Testis (tissue), 3 donors: ENCODE results near the gene ZNF280A. TPM values are rescaled to one million over a fixed set of nuclear protein-coding genes. Genes with fewer than 3 reads are reported as not detected.
"Not testable (repeated sequence)": the region's sequence is repeated elsewhere in the genome, so short reads cannot be mapped to it uniquely, and the experiment has no call there.

Source experiments
- DNase-seq: peaks from one replicate; pipeline ENCODE4 v3.0.0-alpha.2; 2019
- H3K27ac ChIP-seq, 2 donors: fragments of 200-600 bp; sonication (generic); one replicate each; pipeline ENCODE4 v1.5.1; 2019
- H3K27me3 ChIP-seq: fragments of 200-600 bp; sonication (generic); one replicate; pipeline ENCODE4 v1.5.1; 2019
- H3K36me3 ChIP-seq: fragments of 200-600 bp; sonication (generic); one replicate; pipeline ENCODE4 v1.5.1; 2017; ENCODE audit warnings: low read depth; ENCODE audit errors: missing control alignments
- H3K4me1 ChIP-seq: fragments of 200-600 bp; sonication (generic); one replicate; pipeline ENCODE4 v1.5.1; 2019
- H3K4me3 ChIP-seq, 2 donors: fragments of 200-600 bp; sonication (generic); one replicate each; pipeline ENCODE4 v1.5.1; 2017 to 2019
- H3K9me3 ChIP-seq: fragments of 200-600 bp; sonication (generic); one replicate; pipeline ENCODE4 v1.5.1; 2017
- CTCF ChIP-seq, 3 experiments: fragments of 450-650 bp in 2 of 3; fragments of 200-600 bp in 1 of 3; sonication (generic) in 1 of 3; IDR thresholded peaks; one replicate each; pipeline ENCODE4 v1.5.1; 2016 to 2019; ENCODE audit warnings: antibody characterized with exemption in 3 of 3, mild to moderate bottlenecking in 2 of 3, moderate library complexity in 1 of 3
- POLR2A ChIP-seq: fragments of 450-650 bp; IDR thresholded peaks from one replicate; pipeline ENCODE4 v1.6.1; 2017; ENCODE audit warnings: antibody characterized with exemption, mild to moderate bottlenecking, moderate library complexity
- WGBS, 2 donors: methylation state at CpG; one replicate each; pipeline ENCODE4 v1.1.5; 2018; 5-methylcytosine and 5-hydroxymethylcytosine counted together
- intact Hi-C: fragments of 100-400 bp; cut with DNase I; formaldehyde crosslinking; loops from one replicate; pipeline ENCODE4 v1.15.1; 2023; ENCODE audit warnings: low total_unique reads
- polyA plus RNA-seq: library from polyadenylated mRNA; stranded (reverse); fragments of 350-450 nt; fragmentation: Illumina TruSeq; extraction: RNeasy Lipid Tissue Mini Kit (QIAGEN cat#74804); gene quantifications from one replicate; pipeline ENCODE4 v1.2.3, GENCODE V29; 2014; ENCODE audit warnings: low read depth, low replicate concordance; ENCODE audit not compliant: insufficient read depth
- total RNA-seq, 2 donors: library from RNA; depleted of rRNA; stranded (reverse); fragments of >200 nt; gene quantifications; one replicate each; pipeline ENCODE4 v1.2.3, GENCODE V29; 2016

ZNF280A gene
- total and polyA plus RNA-seq, 3 donors from 2014 or later = 0.38 to 1.1 (median 0.43) TPM

- no peak overlapping the region for H3K27ac ChIP-seq
- H3K4me3 ChIP-seq = no peak overlapping the region
- 66 to 76% methylated on average over 4 of the region's 4 CpGs for WGBS, 2 donors
- intact Hi-C loops = no loop called here
- no peak for DNase-seq
- no peaks in the 10 kb centered on the region for H3K36me3 ChIP-seq
- no peaks in the 10 kb centered on the region for H3K9me3 ChIP-seq
- TF ChIP-seq CTCF (IDR thresholded peaks at IDR 0.05) (no peak), POLR2A (no peak)
- peaks cover 6% of the 10 kb centered on the region for H3K4me1 ChIP-seq
- no peaks in the 10 kb centered on the region for H3K27me3 ChIP-seq
Observed at GRCh38 chr22:22516992-22517391, 3.1 kb downstream of the ZNF280A start.

GRCh38 chr22:22515890-22516289 lies 4.2 kb downstream of the ZNF280A start:
- Histone ChIP-seq H3K36me3 (no peaks in the 10 kb centered on the region), H3K4me1 (peaks cover 6% of the 10 kb centered on the region), H3K27ac (no peak overlapping the region), H3K27me3 (no peaks in the 10 kb centered on the region), H3K4me3 (no peak overlapping the region), H3K9me3 (no peaks in the 10 kb centered on the region)
- intact Hi-C loops = no loop called here
- DNase-seq = no peak
- TF ChIP-seq CTCF (IDR thresholded peaks at IDR 0.05) (no peak), POLR2A (no peak)

- WGBS, 2 donors = 71 to 75% methylated on average over 8 of the region's 8 CpGs
- DNase-seq = not testable (repeated sequence)
Observed at GRCh38 chr22:22514431-22514830, 5.6 kb downstream of the ZNF280A start.

GRCh38 chr22:22513619-22514018 lies 6.5 kb downstream of the ZNF280A start:
- intact Hi-C loops = no loop called here
- no peak overlapping the region for H3K4me3 ChIP-seq
- DNase-seq = no peak
- 95 to 98% methylated on average over 2 of the region's 2 CpGs for WGBS, 2 donors
- H3K9me3 ChIP-seq = no peaks in the 10 kb centered on the region
- no peaks in the 10 kb centered on the region for H3K36me3 ChIP-seq
- TF ChIP-seq POLR2A (no peak), CTCF (IDR thresholded peaks at IDR 0.05) (no peak)
- no peaks in the 10 kb centered on the region for H3K4me1 ChIP-seq
- no peak overlapping the region for H3K27ac ChIP-seq
- H3K27me3 ChIP-seq = no peaks in the 10 kb centered on the region

More at GRCh38 chr22:22514431-22514830, 5.6 kb downstream of the ZNF280A start:
- H3K27me3 ChIP-seq, H3K4me1 ChIP-seq, H3K27ac ChIP-seq, intact Hi-C loops, H3K36me3 ChIP-seq, H3K9me3 ChIP-seq, H3K4me3 ChIP-seq: not testable (repeated sequence)

GRCh38 chr22:22512951-22513350 lies 7.1 kb downstream of the ZNF280A start:
- no peak for TF ChIP-seq POLR2A
- TF ChIP-seq CTCF (IDR thresholded peaks at IDR 0.05) = no peak
- intact Hi-C loops = no loop called here
- DNase-seq = no peak
- H3K4me3 ChIP-seq = no peak overlapping the region
- H3K27ac ChIP-seq = no peak overlapping the region
- 86 to 90% methylated on average over 5 of the region's 5 CpGs for WGBS, 2 donors
- no peaks in the 10 kb centered on the region for H3K36me3 ChIP-seq
- H3K9me3 ChIP-seq = no peaks in the 10 kb centered on the region
- no peaks in the 10 kb centered on the region for H3K27me3 ChIP-seq
- no peaks in the 10 kb centered on the region for H3K4me1 ChIP-seq

- H3K4me3 ChIP-seq, intact Hi-C loops, H3K27me3 ChIP-seq, DNase-seq, H3K9me3 ChIP-seq, H3K4me1 ChIP-seq, H3K36me3 ChIP-seq, H3K27ac ChIP-seq: not testable (repeated sequence)
- 90 to 95% methylated on average over 7 of the region's 7 CpGs for WGBS, 2 donors
Observed at GRCh38 chr22:22510833-22511232, 9.2 kb downstream of the ZNF280A start.

GRCh38 chr22:22509912-22510311 lies 10.2 kb downstream of the ZNF280A start:
- H3K9me3 ChIP-seq, intact Hi-C loops, H3K4me3 ChIP-seq, H3K4me1 ChIP-seq, H3K27me3 ChIP-seq, DNase-seq, H3K36me3 ChIP-seq, H3K27ac ChIP-seq: not testable (repeated sequence)
- 68 to 77% methylated on average over 6 of the region's 6 CpGs for WGBS, 2 donors
